HG03457 (cell line): Measurements from ENCODE around the gene SEMA3C.

Experiments
- ATAC-seq: cut with Tn5 transposase; IDR thresholded peaks from one replicate; pipeline ENCODE4 v1.9.1; 2021; ENCODE audit warnings: moderate number of reproducible peaks; ENCODE audit not compliant: unreplicated experiment

The SEMA3C gene

DNA sequence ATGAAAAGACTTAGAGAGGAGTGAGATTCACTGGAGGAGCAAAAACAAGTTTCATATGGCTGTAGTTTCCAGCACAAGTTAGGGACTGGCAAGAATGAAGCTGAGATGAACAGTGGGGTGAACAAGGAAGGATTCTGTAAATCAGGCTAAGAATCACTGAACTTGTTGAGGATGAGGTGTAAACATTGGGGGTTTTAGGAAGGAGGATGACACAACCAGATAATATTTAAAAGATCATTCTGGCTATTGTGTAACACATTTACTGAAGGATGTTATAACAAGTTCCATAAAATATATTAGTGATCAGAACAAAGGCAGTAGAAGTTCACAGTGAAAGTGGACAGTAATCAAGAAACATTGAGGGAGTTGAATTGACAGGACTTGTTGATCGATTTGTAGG, 211.5 kb downstream of the SEMA3C start:
- no peak for ATAC-seq

DNA sequence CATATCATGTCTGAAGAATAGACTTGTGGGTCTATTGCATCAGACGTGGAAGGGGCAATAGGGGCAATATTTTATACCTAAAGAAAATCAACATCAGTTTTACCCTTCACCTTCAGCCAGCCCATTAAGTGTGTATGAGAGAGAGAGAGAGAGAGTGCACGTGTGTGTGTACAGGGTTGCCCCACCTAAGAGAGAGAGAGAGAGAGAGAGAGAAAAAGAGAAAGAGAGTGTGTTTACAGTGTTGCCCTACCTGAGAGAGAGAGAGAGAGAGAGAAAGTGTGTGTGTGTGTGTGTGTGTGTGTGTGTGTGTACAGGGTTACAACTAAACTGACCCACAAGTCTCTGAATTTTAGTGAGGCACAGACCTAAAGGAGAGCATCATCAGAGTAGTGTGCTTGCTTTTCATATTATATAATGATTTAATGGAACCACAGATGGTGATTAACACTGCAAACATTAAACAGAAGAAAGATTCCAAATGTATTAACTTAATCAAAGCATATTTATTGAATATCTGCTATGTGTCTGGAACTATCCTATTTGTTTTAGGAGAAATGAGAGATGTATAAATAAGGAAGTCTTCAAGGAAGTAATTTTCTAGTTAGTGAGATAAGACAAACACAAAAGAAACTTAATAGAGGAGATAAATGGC, 213.6 kb downstream of the SEMA3C start:
- no peak for ATAC-seq

DNA sequence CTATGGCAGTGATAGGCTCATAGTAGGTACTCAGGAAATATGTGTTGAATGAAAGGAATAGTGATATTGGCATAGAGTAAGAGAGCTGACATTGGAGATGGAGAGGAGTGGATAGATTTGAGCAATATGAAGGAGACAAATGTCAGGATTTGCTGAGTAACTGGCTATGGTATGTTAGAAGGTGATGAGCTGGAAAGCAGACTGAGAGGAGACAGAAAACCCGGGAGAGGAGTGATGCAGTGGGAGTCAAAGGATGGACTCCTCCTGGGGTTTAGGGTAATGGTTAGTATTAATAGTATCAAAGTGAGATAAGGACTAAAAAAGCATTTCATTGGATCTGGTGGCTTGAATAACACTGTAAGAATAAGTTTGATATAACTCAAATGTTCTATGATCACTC, 215.6 kb downstream of the SEMA3C start:
- ATAC-seq: no peak

DNA sequence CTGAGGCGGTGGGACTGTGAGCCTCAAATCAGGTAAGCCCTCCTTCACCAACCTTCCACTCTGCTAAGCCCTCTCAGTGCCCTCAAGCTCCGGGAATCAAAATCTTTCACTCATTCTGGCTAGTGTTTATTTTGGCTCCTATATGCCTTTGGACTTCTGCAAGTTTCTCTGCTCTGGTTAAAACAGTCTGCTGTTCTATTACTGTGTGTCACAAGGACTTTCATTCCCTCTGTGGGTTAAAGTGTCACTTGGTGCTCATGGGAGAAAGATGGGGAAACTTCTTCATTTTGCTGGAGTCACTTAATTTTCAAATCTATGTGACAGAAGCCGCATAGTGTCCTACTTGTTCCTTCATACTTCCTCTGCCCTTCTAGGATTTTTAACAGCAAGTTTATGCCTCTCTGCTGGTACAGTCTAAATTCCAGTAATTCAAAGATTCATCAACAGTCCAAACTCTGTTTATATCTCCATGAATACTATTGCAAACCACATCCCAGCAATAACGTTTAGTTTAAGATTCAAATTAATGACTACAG, 219.1 kb downstream of the SEMA3C start:
- ATAC-seq: no peak

DNA sequence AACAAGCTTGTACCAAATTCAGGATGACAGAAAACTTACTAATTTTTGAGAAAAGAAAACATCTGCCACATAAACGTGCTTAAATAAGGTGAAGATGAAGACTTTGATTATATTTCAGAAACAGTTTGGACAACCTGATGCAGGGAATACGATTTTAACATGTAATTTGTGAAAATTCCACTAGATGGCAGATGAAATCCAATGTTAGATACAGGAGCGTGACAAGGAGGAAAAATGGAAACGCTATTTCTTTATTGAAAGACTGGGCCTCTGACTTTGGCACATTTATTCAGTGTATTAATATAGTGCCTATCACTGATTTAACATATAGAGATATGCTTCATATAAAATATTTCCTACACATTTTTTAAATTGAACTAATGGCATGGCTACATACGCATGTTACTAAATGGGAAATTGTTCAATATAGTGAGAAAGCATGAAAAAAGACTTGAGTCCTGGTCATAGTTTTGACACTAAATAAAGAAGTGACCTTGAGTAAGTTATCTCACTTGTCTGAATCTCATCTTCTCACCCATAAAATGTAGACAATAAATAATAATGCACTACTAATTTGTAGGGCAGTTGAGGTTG, 219.7 kb downstream of the SEMA3C start:
- ATAC-seq: peak; percentile 72
